Osteoblast (primary cell): ENCODE data around the gene SNX9. TPM values are rescaled to one million over a fixed set of nuclear protein-coding genes. Genes with fewer than 3 reads are reported as not detected.
A peak's percentile ranks its signal among the peaks of the same experiment; 100 is the strongest.

Experiments used
- DNase-seq: peaks from one replicate; pipeline ENCODE4 v3.0.0; 2011; ENCODE audit warnings: low spot score, mixed read lengths; ENCODE audit not compliant: insufficient read length; ENCODE audit errors: missing footprints
- H2AFZ ChIP-seq: 2 replicates; pipeline ENCODE4 v1.6.0; 2011; ENCODE audit warnings: mild to moderate bottlenecking, low read length
- H3K27ac ChIP-seq: 2 replicates; pipeline ENCODE4 v1.5.1; 2011; ENCODE audit warnings: mild to moderate bottlenecking, low read depth, low read length, moderate library complexity
- H3K27me3 ChIP-seq: 2 replicates; pipeline ENCODE4 v1.6.0; 2012; ENCODE audit warnings: mild to moderate bottlenecking, control low read depth, inconsistent platforms, low read length, moderate library complexity; ENCODE audit not compliant: insufficient read depth
- H3K36me3 ChIP-seq: 2 replicates; pipeline ENCODE4 v1.5.1; 2011; ENCODE audit warnings: mild to moderate bottlenecking, low read length, control low read depth, moderate library complexity; ENCODE audit not compliant: insufficient read depth
- H3K4me1 ChIP-seq: 2 replicates; pipeline ENCODE4 v1.5.1; 2011; ENCODE audit warnings: mild to moderate bottlenecking, low read length, control low read depth, moderate library complexity; ENCODE audit not compliant: insufficient read depth
- H3K4me2 ChIP-seq: 2 replicates; pipeline ENCODE4 v1.6.0; 2011; ENCODE audit warnings: mild to moderate bottlenecking, low read length; ENCODE audit not compliant: insufficient read depth
- H3K4me3 ChIP-seq: fragments of 200-600 bp; sonication (generic); 3 replicates; pipeline ENCODE4 v1.5.1; 2012; ENCODE audit warnings: mild to moderate bottlenecking, low read length, inconsistent platforms; ENCODE audit not compliant: insufficient read depth
- H3K79me2 ChIP-seq: 2 replicates; pipeline ENCODE4 v1.6.0; 2012; ENCODE audit warnings: mild to moderate bottlenecking, low read length, control low read depth, inconsistent platforms; ENCODE audit not compliant: insufficient read depth
- H3K9me3 ChIP-seq: 2 replicates; pipeline ENCODE4 v1.5.1; 2011; ENCODE audit warnings: low read depth, low read length, control low read depth
- H4K20me1 ChIP-seq: 2 replicates; pipeline ENCODE4 v1.6.0; 2012; ENCODE audit warnings: mild to moderate bottlenecking, low read length, control low read depth; ENCODE audit not compliant: insufficient read depth
- CTCF ChIP-seq: IDR thresholded peaks from 2 replicates; pipeline ENCODE4 v1.5.1; 2011; ENCODE audit warnings: mild to moderate bottlenecking, low read depth, low read length, moderate library complexity; ENCODE audit errors: extremely low read depth
- total RNA-seq: library from RNA; depleted of rRNA; stranded (reverse); fragments of >200 nt; gene quantifications from 2 replicates; pipeline ENCODE4 v1.2.3, GENCODE V29; 2012

Gene SNX9
- total RNA-seq, 1 donor, result 147 TPM

DNA sequence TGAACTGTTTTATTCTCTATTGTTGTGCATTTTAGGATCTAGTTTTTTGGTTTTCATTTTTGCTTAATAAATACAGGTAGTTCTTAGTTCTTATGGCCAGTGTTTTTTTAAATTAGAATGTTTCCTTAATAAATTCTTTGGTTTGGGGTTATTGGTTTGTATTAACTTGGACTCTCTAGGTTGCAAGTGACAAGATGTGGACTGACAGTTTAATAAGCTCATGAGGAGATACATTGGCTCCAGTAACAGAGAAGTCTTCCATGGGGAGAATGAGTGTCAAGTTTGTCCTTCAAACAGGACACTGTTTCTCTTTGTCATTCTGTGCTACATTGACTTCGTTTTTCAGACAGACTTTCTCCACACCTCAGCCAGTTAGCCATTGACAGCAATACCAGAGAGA, 39.7 kb downstream of the SNX9 start:
- TF ChIP-seq CTCF, result no peak
- Histone ChIP-seq H3K4me2 (no peak overlapping the region), H3K36me3 (no peaks in the 10 kb centered on the region), H3K27me3 (no peaks in the 10 kb centered on the region), H3K79me2 (peaks cover 99% of the 10 kb centered on the region), H2AFZ (no peak overlapping the region), H3K4me1 (peaks cover 28% of the 10 kb centered on the region), H3K4me3 (no peak overlapping the region), H4K20me1 (peaks cover 50% of the 10 kb centered on the region), H3K27ac (no peak overlapping the region), H3K9me3 (no peaks in the 10 kb centered on the region)
- DNase-seq, result no peak

GRCh38 chr6:157864185-157864761, 41.2 kb downstream of the SNX9 start:
- peaks cover 5% of the 10 kb centered on the region for H3K36me3 ChIP-seq
- no peak overlapping the region for H3K4me2 ChIP-seq
- DNase-seq, result no peak
- H2AFZ ChIP-seq, result no peak overlapping the region
- peaks cover 28% of the 10 kb centered on the region for H3K4me1 ChIP-seq
- no peaks in the 10 kb centered on the region for H3K9me3 ChIP-seq
- H3K79me2 ChIP-seq, result peaks cover 99% of the 10 kb centered on the region
- H3K27me3 ChIP-seq, result no peaks in the 10 kb centered on the region
- no peak for TF ChIP-seq CTCF
- H4K20me1 ChIP-seq, result peaks cover 54% of the 10 kb centered on the region
- H3K27ac ChIP-seq, result no peak overlapping the region
- H3K4me3 ChIP-seq, result no peak overlapping the region

DNA sequence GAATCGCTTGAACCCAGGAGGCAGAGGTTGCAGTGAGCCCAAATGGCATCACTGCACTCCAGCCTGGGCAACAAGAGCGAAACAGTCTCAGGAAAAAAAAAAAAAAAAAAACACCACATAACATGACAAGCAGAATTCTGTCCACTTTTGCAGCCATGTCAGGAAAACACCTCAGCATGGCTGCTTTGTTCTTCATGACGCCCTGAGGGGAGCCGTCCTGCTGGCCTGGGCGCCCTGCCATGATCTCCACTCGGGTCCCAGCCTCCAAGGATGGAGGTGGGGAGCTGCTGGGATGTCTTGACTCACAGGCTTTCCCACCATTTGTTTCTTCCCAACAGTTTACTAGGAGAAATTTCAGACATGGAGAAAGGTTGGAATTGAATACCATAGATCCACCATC, 42.2 kb downstream of the SNX9 start:
- Histone ChIP-seq H3K36me3 (peaks cover 13% of the 10 kb centered on the region), H3K4me1 (peaks cover 26% of the 10 kb centered on the region), H4K20me1 (peaks cover 57% of the 10 kb centered on the region), H3K4me2 (no peak overlapping the region), H3K79me2 (peaks cover 99% of the 10 kb centered on the region), H3K27ac (no peak overlapping the region), H3K4me3 (no peak overlapping the region), H3K9me3 (no peaks in the 10 kb centered on the region), H2AFZ (no peak overlapping the region), H3K27me3 (no peaks in the 10 kb centered on the region)
- TF ChIP-seq CTCF, result no peak
- no peak for DNase-seq

DNA sequence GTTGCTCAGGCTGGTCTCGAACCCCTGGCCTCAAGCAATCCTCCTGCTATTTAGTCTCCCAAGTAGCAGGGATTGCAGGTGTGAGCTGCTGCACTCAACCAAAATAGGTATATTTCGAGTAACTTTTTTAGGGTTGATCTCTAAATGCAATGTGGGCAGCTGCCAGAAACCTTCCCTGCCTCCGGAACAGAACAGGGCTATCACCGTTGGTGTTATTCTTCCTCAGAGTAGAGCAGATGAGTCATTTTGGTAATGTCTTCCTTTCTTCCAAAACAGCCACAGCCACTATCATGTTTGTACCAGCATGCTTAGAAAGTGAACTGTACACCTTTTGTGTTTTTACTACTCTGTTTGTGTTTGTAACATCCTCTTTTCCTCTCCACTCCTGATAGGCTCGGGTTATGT, 44.1 kb downstream of the SNX9 start:
- Histone ChIP-seq H3K4me1 (peaks cover 10% of the 10 kb centered on the region), H3K9me3 (no peaks in the 10 kb centered on the region), H3K36me3 (peaks cover 20% of the 10 kb centered on the region), H3K4me3 (no peak overlapping the region), H3K4me2 (peak overlapping the region; percentile 37), H3K79me2 (peaks cover 91% of the 10 kb centered on the region), H4K20me1 (peaks cover 49% of the 10 kb centered on the region), H3K27ac (no peak overlapping the region), H3K27me3 (no peaks in the 10 kb centered on the region), H2AFZ (no peak overlapping the region)
- TF ChIP-seq CTCF, result no peak
- DNase-seq, result peak; percentile 90
